Left ventricle myocardium superior (tissue), 1 donor: ENCODE data around the gene ZNF408. TPM values are rescaled to one million over a fixed set of nuclear protein-coding genes. Genes with fewer than 3 reads are reported as not detected.

Experiments used
- ATAC-seq: fragments of 200-7000 bp; cut with Tn5 transposase; one replicate; pipeline ENCODE4 v1.9.1; 2020; ENCODE audit warnings: mild to moderate bottlenecking, moderate library complexity
- DNase-seq: peaks from one replicate; pipeline ENCODE4 v3.0.0-alpha.2; 2020
- intact Hi-C: fragments of 100-400 bp; cut with micrococcal nuclease; formaldehyde crosslinking; loops from one replicate; pipeline ENCODE4 v1.11.0; 2022
- total RNA-seq: library from RNA; stranded (reverse); fragmentation: NEBNext Ultra II Directional; extraction: Animal tissue kit (Norgen Biotek cat#: 25700); gene quantifications from one replicate; pipeline ENCODE4 v1.2.1, GENCODE V29; 2021
- donor health status: DM: no; HTN: yes; CAD: no; lungs with severe emphysema.

The ZNF408 gene
- total RNA-seq, 1 donor from 2014 or later = 7.1 TPM

- DNase-seq (peak; percentile 68), ATAC-seq (peak; percentile 52)
- intact Hi-C loops = no loop called here
These were observed 26.2 kb upstream of the ZNF408 start for GRCh38 chr11:46674463-46675287.

GRCh38 chr11:46675288-46675851 is 25.5 kb upstream of the ZNF408 start:
- intact Hi-C loops = no loop called here
- DNase-seq = peak; percentile 64
- ATAC-seq = peak; percentile 73

GRCh38 chr11:46675949-46676348 is 24.9 kb upstream of the ZNF408 start:
- DNase-seq (no peak), ATAC-seq (no peak)
- intact Hi-C loops = no loop called here

- intact Hi-C loops = no loop called here
- ATAC-seq (no peak), DNase-seq (no peak)
These were observed 24.2 kb upstream of the ZNF408 start for GRCh38 chr11:46676436-46677158.

GRCh38 chr11:46677169-46677568 is 23.7 kb upstream of the ZNF408 start:
- ATAC-seq (no peak), DNase-seq (peak; percentile 30)
- intact Hi-C loops = no loop called here

- no peak for ATAC-seq
These were observed 22.7 kb upstream of the ZNF408 start for GRCh38 chr11:46677991-46678740.

GRCh38 chr11:46678741-46679130 is 22.1 kb upstream of the ZNF408 start:
- DNase-seq (no peak), ATAC-seq (no peak)
- intact Hi-C loops = no loop called here

More at GRCh38 chr11:46677991-46678740, 22.7 kb upstream of the ZNF408 start:
- intact Hi-C loops = no loop called here
- DNase-seq = no peak

GRCh38 chr11:46679241-46680163 is 21.3 kb upstream of the ZNF408 start:
- ATAC-seq (no peak), DNase-seq (no peak)
- intact Hi-C loops = no loop called here

GRCh38 chr11:46680164-46680760 is 20.6 kb upstream of the ZNF408 start:
- intact Hi-C loops = no loop called here
- ATAC-seq = no peak
- DNase-seq = no peak

- ATAC-seq = no peak
- DNase-seq = no peak
- intact Hi-C loops = no loop called here
These were observed 20.0 kb upstream of the ZNF408 start for GRCh38 chr11:46680815-46681214.

- DNase-seq (no peak), ATAC-seq (no peak)
- intact Hi-C loops = no loop called here
These were observed 19.0 kb upstream of the ZNF408 start for GRCh38 chr11:46681814-46682213.

- DNase-seq (no peak), ATAC-seq (no peak)
- intact Hi-C loops = no loop called here
These were observed 17.8 kb upstream of the ZNF408 start for GRCh38 chr11:46682773-46683752.

GRCh38 chr11:46684367-46684766 is 16.5 kb upstream of the ZNF408 start:
- intact Hi-C loops = no loop called here
- ATAC-seq (peak; percentile 71), DNase-seq (no peak)

- ATAC-seq (peak; percentile 49), DNase-seq (no peak)
- intact Hi-C loops = no loop called here
These were observed 13.7 kb upstream of the ZNF408 start for GRCh38 chr11:46686886-46687795.

- DNase-seq (no peak), ATAC-seq (no peak)
- intact Hi-C loops = no loop called here
These were observed 10.1 kb upstream of the ZNF408 start for GRCh38 chr11:46690702-46691101.

- DNase-seq = no peak
- intact Hi-C loops = no loop called here
- ATAC-seq = no peak
These were observed 8.4 kb upstream of the ZNF408 start for GRCh38 chr11:46692450-46692849.
